IMR-90 (cell line): Measurements from ENCODE around the gene CHST5. TPM values are rescaled to one million over a fixed set of nuclear protein-coding genes. Genes with fewer than 3 reads are reported as not detected.

Experiments
- ATAC-seq: fragments of 200-7000 bp; cut with Tn5 transposase; 2 replicates; pipeline ENCODE4 v1.9.1; 2020; ENCODE audit warnings: low read depth, mild to moderate bottlenecking, moderate library complexity
- BruUV-seq: library from RNA; stranded (reverse); fragments of 400-500 nt; replicated peaks from 2 replicates; lab custom pipeline; 2021; lab: Mats Ljungman, UMichigan
- CTCF ChIA-PET: fragments of 300-600 bp; formaldehyde crosslinking; extraction: SDS; loops from one replicate; lab custom pipeline; 2021; ENCODE audit warnings: antibody characterized with exemption; lab: Yijun Ruan, JAX
- POLR2A ChIA-PET: fragments of 300-600 bp; sonication (Branson Sonifier 250); formaldehyde crosslinking; loops from one replicate; lab custom pipeline; 2022; ENCODE audit warnings: antibody characterized with exemption; ENCODE audit not compliant: unreplicated experiment; lab: Charles Lee
- DNase-seq: peaks from one replicate; pipeline ENCODE4 v3.0.0; 2013
- H2AFZ ChIP-seq: replicated peaks from 2 replicates; pipeline ENCODE3; 2013; ENCODE audit warnings: low read length, mild to moderate bottlenecking; ENCODE audit not compliant: poor library complexity
- H2AK5ac ChIP-seq: 2 replicates; pipeline ENCODE4 v1.6.1; 2013; ENCODE audit warnings: low read depth, low read length, inconsistent platforms
- H2AK9ac ChIP-seq: replicated peaks from 2 replicates; pipeline ENCODE3; 2013; ENCODE audit warnings: mild to moderate bottlenecking, low read depth, low read length, moderate library complexity; ENCODE audit not compliant: poor library complexity
- H2BK120ac ChIP-seq: 2 replicates; pipeline ENCODE4 v1.6.1; 2013; ENCODE audit warnings: low read depth, low read length, inconsistent platforms
- H2BK15ac ChIP-seq: 3 replicates; pipeline ENCODE4 v1.6.1; 2013; ENCODE audit warnings: low read depth, low read length, inconsistent platforms
- H2BK20ac ChIP-seq: 2 replicates; pipeline ENCODE4 v1.6.1; 2013; ENCODE audit warnings: low read depth, mild to moderate bottlenecking, inconsistent platforms, low read length, moderate library complexity
- H2BK5ac ChIP-seq: 2 replicates; pipeline ENCODE4 v1.6.1; 2013; ENCODE audit warnings: mild to moderate bottlenecking, low read depth, low read length, inconsistent platforms; ENCODE audit not compliant: poor library complexity, severe bottlenecking
- H3K14ac ChIP-seq: replicated peaks from 2 replicates; pipeline ENCODE4 v1.6.1; 2013; ENCODE audit warnings: low read depth, low read length, inconsistent platforms
- H3K18ac ChIP-seq: 2 replicates; pipeline ENCODE4 v1.6.1; 2013; ENCODE audit warnings: low read depth, low read length, control low read depth
- H3K23ac ChIP-seq: 2 replicates; pipeline ENCODE4 v1.6.1; 2013; ENCODE audit warnings: low read depth, low read length, inconsistent platforms
- H3K27ac ChIP-seq: 2 replicates; pipeline ENCODE4 v1.5.1; 2013; ENCODE audit warnings: mild to moderate bottlenecking, control low read depth, low read length; ENCODE audit not compliant: insufficient read depth
- H3K27me3 ChIP-seq: 2 replicates; pipeline ENCODE4 v1.6.1; 2013; ENCODE audit warnings: low read length; ENCODE audit not compliant: control insufficient read depth, insufficient read depth
- H3K36me3 ChIP-seq: 2 replicates; pipeline ENCODE4 v1.6.1; 2013; ENCODE audit warnings: low read length, mixed read lengths; ENCODE audit not compliant: control insufficient read depth, insufficient read depth
- H3K4ac ChIP-seq: 2 replicates; pipeline ENCODE4 v1.6.1; 2013; ENCODE audit warnings: low read depth, low read length, inconsistent platforms
- H3K4me1 ChIP-seq: 2 replicates; pipeline ENCODE4 v1.6.1; 2013; ENCODE audit warnings: low read length, mixed read lengths; ENCODE audit not compliant: control insufficient read depth, insufficient read depth
- H3K4me2 ChIP-seq: 2 replicates; pipeline ENCODE4 v1.6.1; 2013; ENCODE audit warnings: low read depth, mild to moderate bottlenecking, control low read depth, low read length, moderate library complexity
- H3K4me3 ChIP-seq: 2 replicates; pipeline ENCODE4 v1.5.1; 2013; ENCODE audit warnings: low read depth, mild to moderate bottlenecking, control low read depth, low read length, moderate library complexity; ENCODE audit not compliant: insufficient read depth
- H3K56ac ChIP-seq: 2 replicates; pipeline ENCODE4 v1.6.1; 2013; ENCODE audit warnings: low read length, inconsistent platforms; ENCODE audit not compliant: insufficient read depth; ENCODE audit errors: extremely low read depth
- H3K79me1 ChIP-seq, 2 experiments: 2 replicates each; pipeline ENCODE4 v1.6.1; 2013; ENCODE audit warnings: low read length in 2 of 2, inconsistent platforms in 1 of 2, low read depth in 1 of 2
- H3K9ac ChIP-seq: 2 replicates; pipeline ENCODE4 v1.6.1; 2013; ENCODE audit warnings: low read depth, low read length, control low read depth
- H3K9me1 ChIP-seq: 2 replicates; pipeline ENCODE4 v1.6.1; 2013; ENCODE audit warnings: low read length, inconsistent platforms; ENCODE audit not compliant: insufficient read depth
- H3K9me3 ChIP-seq: 2 replicates; pipeline ENCODE4 v1.6.1; 2013; ENCODE audit warnings: low read length; ENCODE audit not compliant: control insufficient read depth, insufficient read depth
- H4K20me1 ChIP-seq: 2 replicates; pipeline ENCODE4 v1.6.1; 2013; ENCODE audit warnings: low read length, inconsistent platforms; ENCODE audit not compliant: insufficient read depth
- H4K5ac ChIP-seq: 2 replicates; pipeline ENCODE4 v1.6.1; 2013; ENCODE audit warnings: mild to moderate bottlenecking, low read depth, low read length, control low read depth
- H4K8ac ChIP-seq, 2 experiments: 2 replicates each; pipeline ENCODE4 v1.6.1; 2013; ENCODE audit warnings: low read depth in 2 of 2, low read length in 2 of 2, control low read depth in 1 of 2, inconsistent platforms in 1 of 2
- H4K91ac ChIP-seq: 2 replicates; pipeline ENCODE4 v1.6.1; 2013; ENCODE audit warnings: low read depth, low read length, inconsistent platforms; ENCODE audit not compliant: insufficient read depth
- BHLHE40 ChIP-seq: fragments of 150-350 bp; IDR thresholded peaks from 2 replicates; pipeline ENCODE4 v1.6.1; 2016; ENCODE audit warnings: mild to moderate bottlenecking, low read depth, low read length
- CEBPB ChIP-seq: IDR thresholded peaks from 2 replicates; pipeline ENCODE4 v1.6.1; 2012; ENCODE audit warnings: low read depth, low read length, improper control_type of control experiment
- CHD1 ChIP-seq: IDR thresholded peaks from 2 replicates; pipeline ENCODE4 v1.6.1; 2012; ENCODE audit warnings: low read depth, low read length, improper control_type of control experiment
- FOS ChIP-seq: fragments of 150-350 bp; IDR thresholded peaks from 2 replicates; pipeline ENCODE4 v1.6.1; 2016; ENCODE audit warnings: low read depth, low read length
- MAFK ChIP-seq: IDR thresholded peaks from 2 replicates; pipeline ENCODE4 v1.6.1; 2012; ENCODE audit warnings: low read depth, low read length, improper control_type of control experiment
- MAZ ChIP-seq: IDR thresholded peaks from 2 replicates; pipeline ENCODE4 v1.6.1; 2012; ENCODE audit warnings: low read depth, mild to moderate bottlenecking, low read length, improper control_type of control experiment, moderate library complexity, borderline replicate concordance
- MXI1 ChIP-seq: IDR thresholded peaks from 2 replicates; pipeline ENCODE4 v1.6.1; 2012; ENCODE audit warnings: low read depth, mild to moderate bottlenecking, low read length, moderate library complexity, borderline replicate concordance
- NFE2L2 ChIP-seq: fragments of 150-350 bp; IDR thresholded peaks from 2 replicates; pipeline ENCODE4 v1.6.1; 2016; ENCODE audit warnings: low read depth, mild to moderate bottlenecking, low read length
- POLR2A ChIP-seq: IDR thresholded peaks from 2 replicates; pipeline ENCODE4 v1.6.1; 2012; ENCODE audit warnings: mild to moderate bottlenecking, low read depth, low read length
- RAD21 ChIP-seq: IDR thresholded peaks from 2 replicates; pipeline ENCODE4 v1.6.1; 2012; ENCODE audit warnings: low read length, improper control_type of control experiment
- RCOR1 ChIP-seq: IDR thresholded peaks from 2 replicates; pipeline ENCODE4 v1.6.1; 2012; ENCODE audit warnings: mild to moderate bottlenecking, low read length, improper control_type of control experiment; ENCODE audit not compliant: insufficient replicate concordance
- RFX5 ChIP-seq: IDR thresholded peaks from 2 replicates; pipeline ENCODE4 v1.8.0; 2012; ENCODE audit warnings: low read depth, mild to moderate bottlenecking, low read length, moderate library complexity
- SMC3 ChIP-seq: fragments of 150-350 bp; IDR thresholded peaks from 2 replicates; pipeline ENCODE4 v1.6.1; 2016; ENCODE audit warnings: low read depth, mild to moderate bottlenecking, antibody characterized with exemption, low read length, moderate library complexity
- WGBS, 2 experiments: methylation state at CpG; one replicate each; pipeline versions ENCODE4 v1.1.5 to v1.1.7; 2013; ENCODE audit warnings: missing lambda C conversion rate in 2 of 2; ENCODE audit not compliant: insufficient read length in 1 of 2; ENCODE audit errors: extremely low coverage in 2 of 2; 5-methylcytosine and 5-hydroxymethylcytosine counted together
- dilution Hi-C: fragments of 300-500 bp; cut with HindIII; formaldehyde crosslinking; loops from one replicate; pipeline ENCODE4 v1.14.3; 2018; ENCODE audit warnings: low sequenced_read_pairs; ENCODE audit not compliant: unreplicated experiment
- in situ Hi-C: fragments of 300-500 bp; cut with MboI; formaldehyde crosslinking; loops from 3 replicates; pipeline ENCODE4 v1.14.3; 2019; ENCODE audit warnings: low sequenced_read_pairs, inconsistent platforms, mixed read lengths
- intact Hi-C: fragments of 100-400 bp; cut with micrococcal nuclease; formaldehyde crosslinking; loops from 2 replicates; pipeline ENCODE4 v1.10.0; 2022
- polyA plus RNA-seq, 3 experiments: library from polyadenylated mRNA; depleted of rRNA; stranded (reverse); fragments of >200 nt; gene quantifications; 2 replicates each; pipeline ENCODE4 v1.2.3, GENCODE V29; 2012; ENCODE audit warnings: low replicate concordance in 1 of 3
- total RNA-seq: library from RNA; depleted of rRNA; stranded (reverse); fragments of >200 nt; gene quantifications from 2 replicates; pipeline ENCODE4 v1.2.3, GENCODE V29; 2012
- TF ChIP-seq, protein P1 (sequence below): fragments of 150-350 bp; IDR thresholded peaks from 2 replicates; pipeline ENCODE4 v1.6.1; 2016; ENCODE audit warnings: low read depth, mild to moderate bottlenecking, low read length, moderate library complexity, borderline replicate concordance
- TF ChIP-seq, protein P2 (sequence below): fragments of 150-350 bp; IDR thresholded peaks from 2 replicates; pipeline ENCODE4 v1.6.1; 2017; ENCODE audit warnings: mild to moderate bottlenecking, antibody characterized with exemption, low read length, low read depth

Gene CHST5
- total and polyA plus RNA-seq, 2 of the 4 experiments (the other 2 are of a cell fraction) = not detected

DNA sequence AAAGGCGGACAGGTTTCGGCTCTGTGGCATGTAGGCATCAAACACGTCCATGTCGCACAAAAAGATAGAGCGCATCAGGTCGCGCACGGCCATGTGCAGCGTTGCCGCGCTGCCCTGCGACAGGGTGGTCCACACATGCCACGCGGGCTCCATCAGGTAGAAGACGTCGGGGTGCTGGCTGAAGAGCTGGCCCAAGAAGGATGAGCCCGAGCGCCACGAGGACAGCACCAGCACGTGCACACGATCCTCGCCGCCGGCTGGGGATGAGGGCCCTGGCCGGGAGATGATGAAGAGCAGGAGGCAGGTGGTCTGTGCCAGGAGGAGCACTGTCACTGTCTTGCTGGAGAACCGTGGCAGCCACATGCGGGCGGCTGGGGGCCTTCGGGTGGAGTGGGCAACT is 5.9 kb downstream of the CHST5 start:
- Histone ChIP-seq H3K79me1 (no peaks in the 10 kb centered on the region), H3K18ac (no peak overlapping the region), H3K4me2 (no peak overlapping the region), H2AK5ac (no peak overlapping the region), H2BK15ac (no peak overlapping the region), H3K27ac (no peak overlapping the region), H3K9me3 (no peaks in the 10 kb centered on the region; the same call in 1 of the 2 replicates), H3K4ac (no peak overlapping the region), H4K91ac (no peak overlapping the region), H4K8ac (no peak overlapping the region), H2AK9ac (no peak overlapping the region), H4K20me1 (no peaks in the 10 kb centered on the region), H2BK120ac (no peak overlapping the region), H3K9ac (no peak overlapping the region), H4K5ac (no peak overlapping the region), H3K36me3 (no peaks in the 10 kb centered on the region), H2BK5ac (no peak overlapping the region), H2BK20ac (no peak overlapping the region), H2AFZ (no peak overlapping the region), H3K56ac (no peak overlapping the region), H3K4me3 (no peak overlapping the region), H3K14ac (no peak overlapping the region), H3K9me1 (no peaks in the 10 kb centered on the region), H3K4me1 (no peaks in the 10 kb centered on the region), H3K27me3 (peaks cover 17% of the 10 kb centered on the region), H3K23ac (no peak overlapping the region)
- DNase-seq (no peak), ATAC-seq (no peak)
- in situ Hi-C loops (no loop called here), dilution Hi-C loops (no loop called here), intact Hi-C loops (no loop called here)
- POLR2A ChIA-PET = no interaction called here
- TF ChIP-seq, protein P1, sequence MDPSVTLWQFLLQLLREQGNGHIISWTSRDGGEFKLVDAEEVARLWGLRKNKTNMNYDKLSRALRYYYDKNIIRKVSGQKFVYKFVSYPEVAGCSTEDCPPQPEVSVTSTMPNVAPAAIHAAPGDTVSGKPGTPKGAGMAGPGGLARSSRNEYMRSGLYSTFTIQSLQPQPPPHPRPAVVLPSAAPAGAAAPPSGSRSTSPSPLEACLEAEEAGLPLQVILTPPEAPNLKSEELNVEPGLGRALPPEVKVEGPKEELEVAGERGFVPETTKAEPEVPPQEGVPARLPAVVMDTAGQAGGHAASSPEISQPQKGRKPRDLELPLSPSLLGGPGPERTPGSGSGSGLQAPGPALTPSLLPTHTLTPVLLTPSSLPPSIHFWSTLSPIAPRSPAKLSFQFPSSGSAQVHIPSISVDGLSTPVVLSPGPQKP = no peak
- no peak for TF ChIP-seq RCOR1
- no peak for TF ChIP-seq RFX5
- TF ChIP-seq FOS = no peak
- no peak for TF ChIP-seq CHD1
- no peak for TF ChIP-seq MXI1
- no peak for TF ChIP-seq SMC3
- TF ChIP-seq CEBPB = no peak
- no peak for TF ChIP-seq BHLHE40
- TF ChIP-seq, protein P2, sequence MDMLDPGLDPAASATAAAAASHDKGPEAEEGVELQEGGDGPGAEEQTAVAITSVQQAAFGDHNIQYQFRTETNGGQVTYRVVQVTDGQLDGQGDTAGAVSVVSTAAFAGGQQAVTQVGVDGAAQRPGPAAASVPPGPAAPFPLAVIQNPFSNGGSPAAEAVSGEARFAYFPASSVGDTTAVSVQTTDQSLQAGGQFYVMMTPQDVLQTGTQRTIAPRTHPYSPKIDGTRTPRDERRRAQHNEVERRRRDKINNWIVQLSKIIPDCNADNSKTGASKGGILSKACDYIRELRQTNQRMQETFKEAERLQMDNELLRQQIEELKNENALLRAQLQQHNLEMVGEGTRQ = no peak
- TF ChIP-seq RAD21 = no peak
- no peak for TF ChIP-seq POLR2A
- TF ChIP-seq MAZ = no peak
- no peak for TF ChIP-seq MAFK
- no peak for TF ChIP-seq NFE2L2
- 87% methylated on average over 17 of the region's 29 CpGs; no CpG with 5 or more reads in 1 of the 2 experiments for WGBS, 2 experiments
- no TSS peak for BruUV-seq
- CTCF ChIA-PET = no interaction called here
